ENCODE measurements around the gene SMOC2. TPM values are rescaled to one million over a fixed set of nuclear protein-coding genes. Genes with fewer than 3 reads are reported as not detected.

The SMOC2 gene
- total RNA-seq, 1 experiment from 2014 or later, result 2.1 TPM

GRCh38 chr6:168616816-168617765 is 176.1 kb downstream of the SMOC2 start:
- Histone ChIP-seq H3K23ac (ENCODE audit: insufficient read length, low read depth, low read length) (no peak overlapping the region), H3K9me3 (ENCODE audit: control insufficient read depth, low read depth, low read length) (no peaks in the 10 kb centered on the region), H2BK12ac (ENCODE audit: insufficient read length, low read depth, low read length) (no peak overlapping the region), H3K18ac (ENCODE audit: insufficient read length, low read depth, low read length) (no peak overlapping the region), H3K27ac (ENCODE audit: insufficient read length, low read depth, low read length) (no peak overlapping the region), H4K91ac (ENCODE audit: insufficient read length, low read depth, low read length) (no peak overlapping the region), H3K4me1 (ENCODE audit: insufficient read depth, low read length) (no peaks in the 10 kb centered on the region), H2AFZ (ENCODE audit: low read length) (no peak overlapping the region), H3K4me2 (ENCODE audit: insufficient read depth, insufficient read length, low read length) (no peak overlapping the region), H2BK5ac (ENCODE audit: insufficient read length, low read length) (no peak overlapping the region), H4K20me1 (ENCODE audit: control insufficient read depth, insufficient read depth, insufficient read length) (no peaks in the 10 kb centered on the region), H3K27me3 (ENCODE audit: insufficient read depth, low read length) (no peaks in the 10 kb centered on the region), H2AK5ac (ENCODE audit: insufficient read length, low read length) (no peak overlapping the region), H3K56ac (ENCODE audit: insufficient read length, low read depth, low read length) (no peak overlapping the region), H3K79me2 (ENCODE audit: insufficient read depth, low read length) (no peaks in the 10 kb centered on the region), H3K4ac (ENCODE audit: low read depth, low read length) (no peak overlapping the region), H3K23me2 (ENCODE audit: insufficient read length, low read depth, low read length, poor library complexity, severe bottlenecking) (no peaks in the 10 kb centered on the region), H2BK20ac (ENCODE audit: low read depth, low read length, poor library complexity, severe bottlenecking) (no peak overlapping the region), H4K8ac (replicated peaks; ENCODE audit: insufficient read length, low read depth, low read length) (no peak overlapping the region), H4K5ac (ENCODE audit: insufficient read length, low read depth, low read length) (no peak overlapping the region), H3K9ac (ENCODE audit: extremely low read depth, insufficient read length, low read length) (no peak overlapping the region), H3T11ph (ENCODE audit: low read length) (no peak overlapping the region), H2BK15ac (ENCODE audit: low read depth, low read length) (no peak overlapping the region), H3K14ac (ENCODE audit: insufficient read depth, low read length) (no peak overlapping the region), H3K79me1 (ENCODE audit: insufficient read depth, low read depth, low read length, poor library complexity, severe bottlenecking) (no peaks in the 10 kb centered on the region), H2BK120ac (ENCODE audit: low read depth, low read length, poor library complexity, severe bottlenecking) (no peak overlapping the region)
- TF ChIP-seq CTCF (conservative IDR thresholded peaks at IDR 0.05), result peak; percentile 53; the same call in 2 of the 3 replicates
- peak; percentile 44 for DNase-seq
- Mint-ChIP-seq H3K27ac (no peak overlapping the region), H3K9me3 (peaks cover 30 to 39% of the 10 kb centered on the region in 2 experiments), H3K27me3 (ENCODE audit: low read depth) (peaks cover 16% of the 10 kb centered on the region), H3K4me1 (0 out of 4 replicates have a peak, but pooled peaks cover 0 to 3% of the 10 kb centered on the region in 2 experiments), H3K4me3 (no peak overlapping the region), H3K36me3 (ENCODE audit: insufficient read depth in 1 of 3, low read depth in 3 of 3) (peaks cover 0 to 33% (median 14%) of the 10 kb centered on the region in 3 experiments; a peak in 3 of 7 replicates)
- WGBS (ENCODE audit: extremely low coverage, insufficient read length, low lambda C conversion rate), result no CpG with 5 or more reads among the region's 21 CpGs
